Upper lobe of left lung (tissue), 4 donors: ENCODE measurements around the gene PAK5.

Experiments
- CTCF ChIP-seq, 6 experiments: fragments of 450-650 bp in 4 of 6; fragments of 200-600 bp in 2 of 6; sonication (generic) in 2 of 6; IDR thresholded peaks; one replicate each; pipeline ENCODE4 v1.5.1; 2016 to 2019; ENCODE audit warnings: antibody characterized with exemption in 6 of 6
- EP300 ChIP-seq, 4 donors: sonication (generic); formaldehyde crosslinking; IDR thresholded peaks; one replicate each; pipeline ENCODE4 v1.5.1; 2017; ENCODE audit warnings: antibody characterized with exemption in 4 of 4, control low read depth in 2 of 4
- POLR2A ChIP-seq, 4 donors: fragments of 450-650 bp; IDR thresholded peaks; one replicate each; pipeline ENCODE4 v1.5.1; 2016 to 2017; ENCODE audit warnings: antibody characterized with exemption in 4 of 4, mild to moderate bottlenecking in 2 of 4
- POLR2AphosphoS5 ChIP-seq, 2 donors: sonication (generic); formaldehyde crosslinking; IDR thresholded peaks; one replicate each; pipeline ENCODE4 v1.5.1; 2017; ENCODE audit warnings: antibody characterized with exemption in 2 of 2

- TF ChIP-seq CTCF (IDR thresholded peaks at IDR 0.05), result no peak
- no peak for TF ChIP-seq POLR2AphosphoS5 (IDR thresholded peaks at IDR 0.05)
- no peak for TF ChIP-seq EP300 (IDR thresholded peaks at IDR 0.05)
- no peak for TF ChIP-seq POLR2A (IDR thresholded peaks at IDR 0.05)
Observed at GRCh38 chr20:9755301-9755700, 83.6 kb downstream of the PAK5 start.
